GM12872 (cell line): ENCODE measurements around the gene MRPL55.
A peak's percentile ranks its signal among the peaks of the same experiment; 100 is the strongest.

Experiments
- CTCF ChIP-seq: IDR thresholded peaks from 3 replicates; pipeline ENCODE4 v1.5.1; 2011; ENCODE audit warnings: low read depth, mild to moderate bottlenecking, low read length, moderate library complexity; ENCODE audit not compliant: insufficient read depth

MRPL55 gene

GRCh38 chr1:228105996-228106799 lies 2.9 kb downstream of the MRPL55 start:
- no peak for TF ChIP-seq CTCF

DNA sequence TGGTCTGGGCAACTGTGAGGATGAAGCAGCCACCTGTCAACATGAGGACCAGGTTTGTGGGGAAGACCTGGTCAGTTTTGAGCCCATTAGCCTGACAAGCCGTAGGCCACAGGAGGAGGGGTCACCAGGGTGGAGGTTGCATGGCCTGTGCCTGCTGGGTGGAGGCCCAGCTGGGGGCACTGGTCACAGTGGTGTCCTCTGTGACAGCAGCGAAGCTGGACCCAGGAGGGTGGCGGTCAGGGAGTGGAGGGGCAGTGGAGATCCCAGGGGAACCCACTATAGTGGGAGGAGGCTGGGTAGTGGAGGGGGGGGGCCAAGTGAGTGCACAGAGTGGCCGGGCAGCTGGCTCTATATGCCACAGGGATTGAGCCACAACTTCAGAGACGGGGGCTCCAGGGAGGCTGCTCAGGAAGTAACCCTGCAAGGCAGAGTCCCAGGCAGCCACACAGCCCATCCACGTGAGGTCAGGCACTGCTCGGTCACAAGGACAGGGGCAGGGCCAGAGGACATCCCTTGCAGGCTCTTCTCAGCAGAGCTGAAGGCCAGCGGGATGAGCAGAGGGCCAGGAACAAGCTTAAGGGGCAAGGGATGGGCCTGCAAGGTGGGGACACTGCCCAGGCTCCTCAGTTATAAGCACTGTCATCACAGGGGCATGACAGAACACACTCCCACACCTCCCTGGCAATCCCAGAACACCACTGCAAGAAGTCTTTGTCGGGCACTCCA lies 3.7 kb downstream of the MRPL55 start:
- TF ChIP-seq CTCF: no peak

DNA sequence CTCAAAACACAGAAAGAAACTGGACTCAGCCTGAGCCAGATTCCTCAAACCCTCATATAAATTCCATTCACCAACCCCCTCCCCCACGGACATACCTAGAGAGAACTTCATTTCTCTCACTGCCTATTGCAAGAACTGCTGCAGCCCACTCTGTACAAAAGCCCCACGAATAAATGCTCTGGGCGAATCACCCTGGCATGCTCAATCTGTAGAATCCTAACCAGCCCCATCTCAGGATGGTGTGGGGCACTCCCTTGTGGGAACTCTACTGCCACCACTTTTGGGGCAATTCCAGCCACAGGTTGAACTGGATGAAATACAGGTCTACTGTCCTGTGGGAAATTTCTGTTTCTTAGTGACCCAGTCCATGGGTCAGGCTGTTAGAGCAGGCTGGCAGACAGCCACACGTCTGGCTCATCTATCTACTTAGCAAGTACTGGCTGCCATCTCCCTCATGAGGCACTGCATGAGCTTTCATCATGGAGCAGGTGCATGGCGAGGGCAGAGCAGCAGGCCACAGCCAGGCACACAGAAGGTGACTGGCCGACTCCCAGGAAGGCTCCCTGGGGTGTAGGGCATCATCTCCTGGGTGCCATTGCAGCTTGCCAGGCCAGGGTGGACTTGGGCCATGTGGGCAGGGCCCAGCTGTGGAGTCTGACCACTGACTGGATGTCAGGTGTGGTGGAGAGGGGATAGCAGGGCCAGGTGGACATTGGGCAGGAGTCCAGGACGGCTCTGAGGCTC lies 4.4 kb downstream of the MRPL55 start:
- TF ChIP-seq CTCF: no peak

- no peak for TF ChIP-seq CTCF
These were observed 6.1 kb downstream of the MRPL55 start, which contains the start of gene C1orf35 for GRCh38 chr1:228102791-228103620. Gene C1orf35, minus strand, starts transcription at chr1:228103325. Its CDS starts 98 bp downstream, at chr1:228103227.

- peak; percentile 47; the same call in 1 of the 3 replicates for TF ChIP-seq CTCF
These were observed 6.9 kb downstream of the MRPL55 start for GRCh38 chr1:228101994-228102790.

DNA sequence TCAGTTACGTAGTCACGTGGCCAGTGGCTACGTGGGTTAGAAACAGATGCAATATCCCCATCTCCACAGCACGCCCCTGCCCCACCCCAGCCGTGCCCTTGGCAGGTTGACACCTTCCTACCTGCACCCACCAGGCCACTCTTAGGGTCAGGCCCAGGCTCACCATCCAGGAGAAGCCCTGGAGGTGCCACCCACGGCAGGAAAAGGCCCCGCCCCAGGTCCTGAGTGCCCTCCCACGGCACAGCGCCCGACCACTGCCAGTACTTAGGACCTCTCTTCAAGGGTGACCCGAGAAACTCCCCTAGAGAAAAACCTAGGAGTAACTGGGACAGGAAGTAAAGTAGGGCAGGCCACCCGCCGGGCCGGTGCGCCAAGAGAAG lies 7.5 kb downstream of the MRPL55 start:
- no peak for TF ChIP-seq CTCF
